CD4-positive, alpha-beta T cell treated with Interleukin-1 beta for 1 hour (primary cell): ENCODE results near the gene ZNRF3.

ENCODE experiments used
- DNase-seq, 2 donors: peaks; one replicate each; pipeline ENCODE4 v3.0.0-alpha.2; 2020 to 2022

Gene ZNRF3

DNA sequence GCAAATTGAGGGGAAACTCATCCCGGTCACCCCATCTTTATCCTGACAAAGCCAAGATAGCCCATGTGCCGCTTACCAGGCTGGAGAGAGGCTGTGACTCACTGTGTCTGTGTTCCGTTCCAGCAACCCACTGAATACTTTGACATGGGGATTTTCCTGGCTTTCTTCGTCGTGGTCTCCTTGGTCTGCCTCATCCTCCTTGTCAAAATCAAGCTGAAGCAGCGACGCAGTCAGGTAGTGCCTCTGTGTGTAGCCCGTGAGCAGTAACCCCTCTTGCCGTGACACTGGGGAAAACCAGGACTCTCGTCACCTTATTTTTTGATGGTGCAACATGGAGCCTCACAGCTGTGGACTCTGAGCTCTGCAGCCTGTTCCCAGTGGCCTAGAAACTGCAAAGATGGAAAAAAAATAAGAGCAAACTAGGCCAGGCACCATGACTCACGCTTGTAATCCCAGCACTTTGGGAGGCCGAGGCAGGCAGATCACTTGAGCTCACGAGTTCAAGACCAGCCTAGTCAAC, 161.3 kb downstream of the ZNRF3 start:
- DNase-seq: no peak

DNA sequence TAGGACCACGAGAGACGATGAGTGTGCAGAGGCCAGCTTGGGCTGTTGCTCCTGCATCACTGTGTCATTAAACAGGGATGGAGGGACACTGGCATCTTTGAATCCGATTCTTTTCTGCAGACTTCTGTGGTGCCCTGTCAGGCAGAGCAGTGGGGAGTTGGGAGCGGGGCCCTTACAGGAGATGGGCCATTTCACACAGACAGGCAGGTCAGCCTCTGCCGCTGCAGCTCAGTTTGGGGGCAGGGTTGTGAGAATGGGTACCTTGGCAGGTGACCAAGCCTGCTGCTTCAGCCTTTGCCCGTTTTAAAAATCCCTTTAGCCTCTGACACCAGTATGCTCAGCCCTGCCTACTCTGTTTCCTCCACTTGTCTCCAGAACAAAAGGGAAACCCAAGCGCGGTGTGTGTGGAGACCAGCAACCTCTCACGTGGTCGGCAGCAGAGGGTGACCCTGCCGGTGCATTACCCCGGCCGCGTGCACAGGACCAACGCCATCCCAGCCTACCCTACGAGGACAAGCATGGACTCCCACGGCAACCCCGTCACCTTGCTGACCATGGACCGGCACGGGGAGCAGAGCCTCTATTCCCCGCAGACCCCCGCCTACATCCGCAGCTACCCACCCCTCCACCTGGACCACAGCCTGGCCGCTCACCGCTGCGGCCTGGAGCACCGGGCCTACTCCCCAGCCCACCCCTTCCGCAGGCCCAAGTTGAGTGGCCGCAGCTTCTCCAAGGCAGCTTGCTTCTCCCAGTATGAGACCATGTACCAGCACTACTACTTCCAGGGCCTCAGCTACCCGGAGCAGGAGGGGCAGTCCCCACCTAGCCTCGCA, 165.7 kb downstream of the ZNRF3 start:
- no peak for DNase-seq

DNA sequence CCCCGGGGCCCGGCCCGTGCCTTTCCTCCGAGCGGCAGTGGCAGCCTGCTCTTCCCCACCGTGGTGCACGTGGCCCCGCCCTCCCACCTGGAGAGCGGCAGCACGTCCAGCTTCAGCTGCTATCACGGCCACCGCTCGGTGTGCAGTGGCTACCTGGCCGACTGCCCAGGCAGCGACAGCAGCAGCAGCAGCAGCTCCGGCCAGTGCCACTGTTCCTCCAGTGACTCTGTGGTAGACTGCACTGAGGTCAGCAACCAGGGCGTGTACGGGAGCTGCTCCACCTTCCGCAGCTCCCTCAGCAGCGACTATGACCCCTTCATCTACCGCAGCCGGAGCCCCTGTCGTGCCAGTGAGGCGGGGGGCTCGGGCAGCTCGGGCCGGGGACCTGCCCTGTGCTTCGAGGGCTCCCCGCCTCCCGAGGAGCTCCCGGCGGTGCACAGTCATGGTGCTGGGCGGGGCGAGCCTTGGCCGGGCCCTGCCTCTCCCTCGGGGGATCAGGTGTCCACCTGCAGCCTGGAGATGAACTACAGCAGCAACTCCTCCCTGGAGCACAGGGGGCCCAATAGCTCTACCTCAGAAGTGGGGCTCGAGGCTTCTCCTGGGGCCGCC, 166.4 kb downstream of the ZNRF3 start:
- no peak for DNase-seq

DNA sequence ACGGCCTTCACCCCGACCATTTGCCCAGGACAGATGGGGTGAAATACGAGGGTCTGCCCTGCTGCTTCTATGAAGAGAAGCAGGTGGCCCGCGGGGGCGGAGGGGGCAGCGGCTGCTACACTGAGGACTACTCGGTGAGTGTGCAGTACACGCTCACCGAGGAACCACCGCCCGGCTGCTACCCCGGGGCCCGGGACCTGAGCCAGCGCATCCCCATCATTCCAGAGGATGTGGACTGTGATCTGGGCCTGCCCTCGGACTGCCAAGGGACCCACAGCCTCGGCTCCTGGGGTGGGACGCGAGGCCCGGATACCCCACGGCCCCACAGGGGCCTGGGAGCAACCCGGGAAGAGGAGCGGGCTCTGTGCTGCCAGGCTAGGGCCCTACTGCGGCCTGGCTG, 167.1 kb downstream of the ZNRF3 start:
- no peak for DNase-seq

DNA sequence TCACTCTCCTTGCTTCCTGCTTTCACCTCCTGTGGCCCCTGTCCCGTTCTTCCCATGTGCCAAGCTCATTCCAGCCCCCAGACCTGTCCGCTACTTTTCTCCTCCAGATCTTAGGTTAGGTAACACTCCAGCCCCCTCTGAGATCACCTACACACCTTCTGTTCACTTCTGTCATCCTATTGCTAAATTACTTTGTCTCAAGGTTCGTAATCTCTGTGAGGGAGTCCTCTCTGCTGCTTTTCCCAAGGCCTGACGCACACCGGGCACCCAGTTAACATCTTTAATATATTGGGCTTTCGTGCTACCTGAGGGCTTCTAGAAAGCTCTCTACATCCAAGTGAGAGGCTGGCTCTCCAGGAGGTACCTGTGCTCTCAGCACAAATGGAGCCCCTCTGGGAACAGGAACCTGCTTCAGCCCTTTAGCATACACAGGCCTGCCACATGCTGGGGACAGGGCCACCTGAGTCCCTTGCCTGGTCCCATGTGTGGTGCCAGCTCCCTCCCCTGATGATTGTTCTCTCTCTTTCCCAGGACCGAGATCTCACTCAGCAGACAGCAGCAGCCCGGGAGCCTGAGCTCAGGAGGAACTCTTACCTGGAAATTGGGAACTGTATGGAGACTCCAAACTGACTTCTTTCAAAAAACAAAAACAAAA, 169.8 kb downstream of the ZNRF3 start:
- no peak for DNase-seq

DNA sequence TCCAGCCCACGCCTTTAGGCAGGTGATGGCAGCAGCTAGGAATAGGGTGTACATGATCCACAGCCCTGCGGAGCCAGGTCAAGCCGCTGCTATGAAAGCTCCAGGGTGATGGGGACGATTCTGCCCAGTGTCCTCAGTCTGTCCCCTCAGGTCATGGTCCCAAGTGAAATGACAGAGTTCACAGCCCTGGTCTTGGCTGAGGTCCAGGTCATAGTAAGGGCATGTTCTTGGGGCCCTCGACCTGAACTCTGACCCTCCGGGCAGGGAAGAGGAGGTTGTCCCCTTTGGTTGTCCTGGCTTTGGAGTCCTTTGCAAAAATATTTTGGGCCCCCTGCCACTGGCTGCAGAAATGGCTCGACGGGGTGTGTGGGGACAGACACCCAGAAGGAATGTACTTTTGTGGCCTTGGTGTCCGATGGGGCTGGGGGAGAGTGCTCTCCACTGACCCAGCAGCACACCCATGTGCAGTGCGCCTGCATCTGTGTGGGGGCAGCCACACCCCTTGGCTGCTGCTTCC, 170.9 kb downstream of the ZNRF3 start:
- no peak for DNase-seq

DNA sequence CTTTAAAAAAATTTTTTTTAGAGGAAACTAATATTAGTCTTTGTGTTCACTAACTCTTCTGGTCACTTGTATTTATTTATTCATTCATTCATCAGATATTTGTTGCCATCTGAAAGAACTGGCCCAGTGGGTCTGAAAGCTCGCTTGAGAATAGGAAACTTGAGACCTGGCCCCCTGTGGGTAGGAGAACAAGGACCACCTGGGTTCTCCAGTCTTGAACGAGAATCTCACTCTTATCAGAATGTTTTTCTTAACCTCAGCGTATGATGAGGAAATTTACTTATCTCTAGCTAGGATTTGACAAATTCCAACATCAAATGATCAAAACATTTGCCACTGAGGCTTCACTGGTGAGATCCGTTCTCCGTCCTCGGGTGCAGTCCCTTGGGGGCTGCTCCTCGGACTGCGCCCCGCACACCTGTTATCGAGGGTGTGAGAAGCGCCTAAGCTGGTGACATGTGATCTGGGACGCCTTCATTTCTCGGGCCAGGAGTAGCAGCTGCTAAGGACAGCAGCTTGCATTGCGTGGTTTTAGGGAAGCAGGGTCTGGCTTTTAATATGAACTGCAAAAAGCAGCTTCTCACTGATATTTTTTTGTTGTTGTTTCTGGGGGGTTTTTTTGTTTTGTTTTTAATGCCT, 171.9 kb downstream of the ZNRF3 start:
- no peak for DNase-seq

DNA sequence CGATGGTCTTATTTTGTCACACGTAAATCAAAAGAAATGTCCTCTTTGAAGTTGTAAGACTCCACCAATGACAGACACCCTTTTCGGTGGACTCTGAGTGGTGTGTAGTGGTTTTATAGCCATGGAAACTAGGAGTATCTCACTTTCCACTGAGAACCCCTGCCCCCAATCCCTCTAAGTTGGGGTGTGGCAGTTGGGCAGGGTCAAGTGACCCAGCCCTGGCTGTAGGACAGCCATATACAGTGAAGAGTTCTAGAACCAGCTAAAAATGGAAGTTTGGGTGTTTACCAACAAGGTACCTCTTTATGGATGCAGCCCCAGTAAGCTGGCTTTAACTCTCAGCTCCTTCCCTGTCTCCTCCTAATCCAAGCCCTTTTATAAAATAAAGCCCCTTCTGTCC, 173.1 kb downstream of the ZNRF3 start:
- DNase-seq: no peak

DNA sequence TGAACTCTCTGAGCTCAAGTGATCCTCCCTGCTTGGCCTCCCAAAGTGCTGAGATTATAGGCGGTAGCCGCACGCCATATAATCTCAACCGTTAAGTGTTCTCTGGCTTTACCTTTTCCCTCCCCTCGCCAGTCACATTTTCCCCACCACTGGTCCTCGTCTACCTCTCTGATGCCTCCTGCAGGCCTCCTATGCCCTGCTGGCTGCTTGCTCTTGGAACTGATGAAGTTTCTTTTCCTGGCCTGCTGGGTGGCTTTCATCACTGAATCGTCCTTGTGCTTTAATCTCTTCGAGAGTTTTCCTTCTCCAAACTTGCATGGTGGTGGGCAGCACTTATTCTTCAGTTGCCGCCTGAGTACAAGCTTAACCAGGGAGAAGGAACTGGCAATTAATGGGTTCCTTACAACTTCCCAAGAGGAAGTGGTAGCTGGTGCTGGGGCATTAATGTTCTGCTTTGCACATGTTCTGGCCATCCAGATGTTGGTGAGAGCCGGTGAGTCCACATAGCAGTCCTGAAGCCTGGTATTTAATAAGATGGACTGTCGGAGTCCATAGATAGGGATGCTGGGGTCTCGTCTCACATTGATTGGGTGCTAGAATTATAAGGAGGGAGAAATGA, 177.0 kb downstream of the ZNRF3 start:
- no peak for DNase-seq

DNA sequence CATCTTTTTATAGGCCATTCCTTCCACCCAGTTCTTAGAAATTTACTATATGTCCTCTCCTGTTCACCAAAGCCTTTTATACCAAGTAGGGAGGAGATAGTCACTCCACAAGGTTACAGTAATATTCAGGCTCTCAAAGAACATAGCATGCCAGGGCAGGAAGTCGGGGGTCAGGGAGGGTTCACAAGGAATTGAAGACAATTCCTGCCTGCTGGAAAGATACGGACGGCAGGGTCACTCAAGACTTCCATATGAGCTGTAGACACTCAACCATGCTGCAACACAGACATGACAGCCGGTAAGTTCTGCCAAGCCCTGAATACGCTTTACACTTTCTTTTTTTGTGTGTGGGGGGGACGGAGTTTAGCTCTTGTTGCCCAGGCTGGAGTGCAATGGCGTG, 177.6 kb downstream of the ZNRF3 start:
- no peak for DNase-seq

DNA sequence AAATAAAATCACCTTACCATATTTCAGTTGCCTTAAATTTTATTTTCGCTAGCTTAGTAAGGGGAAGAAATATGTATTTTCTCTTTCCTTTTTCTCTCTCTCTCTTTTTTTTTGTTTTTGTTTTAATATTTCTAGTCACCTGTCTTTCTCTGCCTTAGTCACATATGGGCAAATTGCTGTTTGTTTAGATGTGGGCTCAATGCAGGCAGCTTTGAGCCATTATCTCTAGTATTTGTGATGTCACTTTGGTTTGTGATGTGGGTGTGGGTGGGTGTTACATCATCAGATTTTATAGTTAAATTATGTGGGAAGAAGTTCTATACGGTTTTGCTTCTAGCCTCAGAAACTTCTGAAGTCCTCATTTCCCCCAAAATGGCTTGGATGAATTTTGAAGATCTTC, 178.4 kb downstream of the ZNRF3 start, which contains the start of gene C22orf31:
Gene C22orf31, minus strand, starts transcription at position 59 of the 400 bp plus-strand sequence. Its CDS starts 39 bp downstream, at position 20.
- DNase-seq: no peak

DNA sequence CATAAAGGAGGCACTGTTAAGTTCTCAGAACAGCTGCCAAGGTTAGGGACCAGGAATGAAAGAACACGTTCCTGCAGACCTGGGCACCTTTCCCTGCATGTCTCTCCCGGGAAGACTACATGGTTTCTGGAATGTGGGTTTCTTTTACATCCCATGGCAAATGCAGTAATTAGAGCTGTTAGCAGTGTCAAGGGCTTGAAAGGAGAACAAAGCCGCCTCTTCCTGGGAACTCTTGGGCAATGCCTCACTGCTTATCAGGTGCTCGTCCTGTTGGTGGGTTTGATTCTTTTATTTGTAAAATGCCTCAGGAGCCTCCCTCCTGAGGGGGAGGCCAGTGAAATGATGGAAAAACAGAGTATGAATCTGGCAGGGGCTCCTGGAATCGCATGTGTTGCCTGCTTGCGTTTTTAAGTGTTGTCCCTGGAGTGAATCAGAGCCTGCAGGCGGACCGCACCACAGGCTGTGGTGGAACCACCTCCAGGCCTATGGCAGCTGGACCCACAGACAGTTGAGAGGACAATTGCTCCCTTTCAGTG, 179.0 kb downstream of the ZNRF3 start:
- DNase-seq: no peak

DNA sequence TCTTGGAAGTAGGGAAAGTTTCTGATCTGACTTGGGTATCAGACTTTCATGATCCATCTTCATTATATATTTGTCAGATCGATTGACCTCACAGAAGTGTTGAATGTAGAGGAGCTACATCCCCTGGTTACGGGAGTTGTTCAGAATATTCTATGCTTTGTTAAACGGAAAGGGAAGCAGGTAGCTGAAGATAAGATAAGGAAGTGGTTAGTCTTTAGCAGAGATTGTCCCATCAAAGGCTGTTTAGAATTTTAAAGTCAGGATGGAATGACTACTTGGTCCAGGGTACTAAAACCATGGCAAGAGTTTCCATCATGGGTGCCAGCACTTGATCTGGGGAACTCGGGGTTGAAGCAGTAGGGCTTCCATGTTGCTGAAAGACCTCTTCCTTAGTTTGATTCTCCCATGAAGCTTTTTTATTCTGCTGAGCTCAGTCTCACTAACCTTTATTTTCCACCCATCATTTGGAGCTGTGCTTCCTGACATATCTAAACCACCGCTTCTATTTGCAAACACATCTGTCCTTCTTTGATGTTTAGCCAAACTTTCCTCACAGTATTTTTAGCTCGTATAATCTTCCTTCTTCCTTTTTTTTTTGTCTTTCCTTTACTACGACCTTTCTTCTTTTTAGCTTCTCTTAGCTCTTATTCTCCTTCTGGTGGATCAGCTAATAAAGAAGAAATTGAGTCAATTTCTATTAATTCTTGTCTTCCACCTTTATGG, 182.3 kb downstream of the ZNRF3 start:
- DNase-seq: no peak

DNA sequence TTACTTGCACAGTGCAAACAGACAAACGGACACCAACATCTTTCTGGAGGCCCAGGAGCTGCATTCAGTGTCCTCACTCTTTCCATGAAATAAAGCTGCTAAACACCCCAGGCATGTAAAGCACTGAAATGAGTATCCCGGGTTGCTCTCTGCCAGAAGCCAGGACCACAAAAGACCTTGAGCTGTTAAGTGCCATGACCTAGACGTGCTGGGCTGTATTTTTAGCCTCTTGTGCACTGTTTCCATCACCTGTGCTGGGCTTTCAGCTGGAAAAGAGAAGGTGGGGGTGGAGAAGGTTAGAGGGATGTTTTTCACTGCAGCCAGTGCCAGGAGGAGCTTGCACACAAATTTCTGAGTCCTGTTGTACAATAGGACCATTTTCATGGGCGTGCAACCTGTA, 186.1 kb downstream of the ZNRF3 start:
- DNase-seq: no peak

DNA sequence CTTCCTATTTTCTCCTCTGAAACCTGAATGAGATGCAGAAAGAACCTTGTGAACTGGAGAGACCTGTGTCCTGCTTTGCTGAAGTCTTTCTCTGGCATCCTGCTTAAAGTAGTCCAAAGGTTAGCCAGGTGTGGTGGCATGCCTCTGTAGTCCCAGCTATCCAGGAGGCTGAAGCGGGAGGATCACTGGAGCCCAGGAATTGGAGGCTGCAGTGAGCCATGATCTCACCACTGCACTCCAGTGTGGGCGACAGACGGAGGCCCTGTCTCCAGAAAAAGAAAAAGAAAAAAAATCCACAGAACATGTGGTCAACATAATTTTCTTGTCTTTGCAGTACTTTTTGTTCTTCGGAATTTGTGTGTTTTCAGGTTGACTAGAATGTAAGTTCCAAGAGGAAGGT, 187.1 kb downstream of the ZNRF3 start:
- no peak for DNase-seq

DNA sequence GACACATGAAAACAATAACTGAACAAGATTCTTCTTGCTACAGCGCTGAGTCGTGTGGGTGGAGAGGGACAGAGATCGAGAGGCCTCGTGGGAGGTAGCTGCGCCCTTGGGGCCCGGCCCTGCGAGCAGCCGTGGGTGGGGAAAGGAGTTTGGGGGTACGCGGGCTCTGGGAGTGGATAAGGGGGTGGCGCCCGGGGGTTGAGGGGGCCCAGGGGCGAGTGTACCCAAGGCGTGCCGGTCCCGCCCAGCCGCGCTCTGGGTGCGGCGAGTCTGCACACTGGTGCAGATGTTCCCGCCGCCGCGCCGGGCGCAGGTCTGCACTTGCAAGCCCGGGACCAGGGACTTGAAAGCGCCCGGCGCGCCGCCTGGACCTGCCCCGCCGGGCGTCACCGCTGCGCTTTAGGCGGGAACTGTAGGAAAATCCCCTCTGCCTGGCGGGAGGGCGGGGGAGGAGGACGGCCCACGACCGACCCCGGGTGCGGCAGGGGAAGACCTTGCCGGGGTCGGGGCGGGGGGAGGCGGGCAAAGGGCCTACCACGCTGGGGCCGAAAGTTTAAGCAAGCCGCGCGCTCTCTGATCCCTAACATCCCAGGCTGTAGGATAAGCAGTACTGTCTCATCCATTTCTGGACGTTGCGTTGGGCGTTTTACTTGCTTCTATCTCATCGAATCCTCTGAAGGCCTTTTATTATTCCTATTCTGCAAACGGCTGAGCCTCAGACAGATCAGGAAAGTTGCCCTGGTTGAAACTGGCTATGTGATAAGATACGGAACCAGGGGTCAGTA, 188.1 kb downstream of the ZNRF3 start:
- DNase-seq: peak in 1 of 2 donors; percentile 25

DNA sequence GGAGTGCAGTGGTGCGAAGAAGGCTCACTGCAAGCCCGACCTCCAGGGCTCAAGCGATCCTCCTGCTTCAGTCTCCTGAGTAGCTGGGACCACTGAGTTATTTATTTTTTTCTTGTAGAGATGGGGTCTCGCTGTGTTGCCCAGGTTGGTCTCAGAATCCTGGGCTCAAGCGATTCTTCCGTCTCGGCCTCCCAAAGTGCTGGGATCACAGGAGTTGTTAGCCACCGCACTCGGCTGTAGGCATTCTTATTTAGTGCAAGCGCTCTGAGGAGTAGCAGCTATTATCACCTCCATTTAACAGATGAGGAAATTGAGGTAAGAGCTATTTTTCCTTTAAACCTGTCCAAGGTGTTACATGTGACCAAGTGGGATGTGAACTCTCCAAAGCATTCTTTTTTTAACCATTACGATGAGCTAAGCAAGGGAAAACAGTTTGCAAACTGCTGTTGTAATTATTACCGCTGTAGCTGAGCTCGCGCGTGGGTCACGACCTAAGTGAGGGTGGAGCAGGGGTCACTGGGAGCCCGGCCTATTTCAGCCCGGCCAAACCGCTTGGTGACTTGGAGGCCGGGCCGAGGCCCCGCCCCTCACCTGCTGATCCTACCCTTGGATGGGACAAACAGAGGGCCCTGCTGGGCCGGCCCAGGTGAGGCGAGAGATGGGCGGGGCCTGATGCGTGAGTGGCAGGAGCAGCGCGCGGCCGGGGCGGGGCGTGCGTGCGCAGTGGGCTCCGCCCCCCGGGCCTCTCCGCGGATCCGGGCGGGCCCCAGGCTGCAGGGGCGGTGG, 189.0 kb downstream of the ZNRF3 start:
- peak; percentile 84 to 86 for DNase-seq

DNA sequence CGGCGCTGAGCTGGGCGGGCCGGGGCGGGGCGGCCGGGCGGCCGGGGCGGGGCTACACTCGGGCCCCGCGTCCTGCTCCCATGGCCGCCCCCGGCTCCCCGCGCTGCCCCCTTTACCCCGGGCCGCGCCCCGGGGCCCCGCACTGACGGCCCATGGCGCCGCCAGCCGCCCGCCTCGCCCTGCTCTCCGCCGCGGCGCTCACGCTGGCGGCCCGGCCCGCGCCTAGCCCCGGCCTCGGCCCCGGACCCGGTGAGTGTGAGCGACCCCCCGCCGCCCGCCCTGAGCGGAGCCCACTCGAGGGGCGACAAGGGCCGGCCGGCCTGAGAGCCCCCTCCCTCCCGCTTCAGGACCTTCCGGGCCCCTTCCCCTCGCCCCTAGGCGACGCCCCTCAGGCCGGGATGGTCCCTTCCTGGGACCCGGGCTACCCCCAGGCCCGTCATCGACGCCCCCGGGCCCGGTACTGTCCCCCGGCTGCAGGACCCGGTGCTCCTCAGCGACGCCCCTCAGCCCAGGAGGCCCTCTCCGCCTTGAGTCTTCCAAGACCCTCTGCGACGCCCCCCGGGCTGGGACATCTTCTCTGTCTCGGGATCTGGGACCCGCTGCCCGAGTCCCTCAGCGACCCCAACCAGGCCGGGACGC, 189.7 kb downstream of the ZNRF3 start, which contains the start of gene KREMEN1:
Gene KREMEN1, plus strand, starts transcription at position 57 of the 639 bp plus-strand sequence. Its CDS starts 96 bp downstream, at position 153.
- DNase-seq: no peak

DNA sequence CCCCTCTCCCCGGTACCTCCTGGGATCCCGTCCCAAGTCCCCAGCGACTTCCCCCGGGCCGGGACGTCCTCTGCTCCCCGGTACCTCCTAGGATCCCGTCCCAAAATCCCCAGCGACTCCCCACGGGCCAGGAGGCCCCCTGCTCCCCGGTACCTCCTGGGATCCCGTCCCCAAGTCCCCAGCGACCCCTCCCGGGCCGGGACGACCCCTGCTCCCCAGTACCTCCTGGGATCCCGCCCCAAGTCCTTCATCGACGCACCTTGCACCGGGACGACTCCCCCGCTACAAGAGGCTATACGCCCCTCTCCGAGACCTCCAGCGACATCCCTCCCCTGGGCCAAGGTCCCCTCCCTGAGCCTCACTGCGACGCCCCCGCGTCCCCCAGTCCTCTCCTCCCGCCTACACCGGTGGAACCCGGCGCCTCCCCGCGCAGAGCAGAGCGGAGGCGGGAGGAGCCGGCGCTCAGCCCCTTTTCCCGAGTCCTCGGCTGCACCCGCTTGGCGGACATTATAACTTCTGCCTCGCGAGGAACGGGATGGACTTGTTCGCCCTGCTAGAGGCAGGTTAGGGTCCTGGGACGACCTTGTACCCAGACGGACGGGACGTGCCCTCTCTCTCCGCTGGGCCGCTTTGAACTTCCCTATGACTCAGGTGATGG, 190.4 kb downstream of the ZNRF3 start:
- DNase-seq: peak in 1 of 2 donors; percentile 14
